Measurements from ENCODE around the gene FYN.

GRCh38 chr6:111734068-111735061, 138.9 kb downstream of the FYN start:
- TF ChIP-seq CTCF (conservative IDR thresholded peaks at IDR 0.05; ENCODE audit: low read depth, low read length) (no peak), POLR2A (IDR thresholded peaks at IDR 0.05; ENCODE audit: low read depth, low read length) (no peak)

Measured in IMR-90 (cell line).